Measurements from ENCODE around the gene FRRS1L. TPM values are rescaled to one million over a fixed set of nuclear protein-coding genes. Genes with fewer than 3 reads are reported as not detected.

Gene FRRS1L
- 0.17 and 0.26 TPM in 2 replicates for total RNA-seq
- polyA plus RNA-seq: 0.08 and 0.15 TPM in 2 replicates
- 0.06 and 0.14 TPM in 2 replicates for polyA plus RNA-seq (2012)
- 0.04 TPM in 1 of 2 replicates, not detected in the other for polyA minus RNA-seq (ENCODE audit: low replicate concordance)

DNA sequence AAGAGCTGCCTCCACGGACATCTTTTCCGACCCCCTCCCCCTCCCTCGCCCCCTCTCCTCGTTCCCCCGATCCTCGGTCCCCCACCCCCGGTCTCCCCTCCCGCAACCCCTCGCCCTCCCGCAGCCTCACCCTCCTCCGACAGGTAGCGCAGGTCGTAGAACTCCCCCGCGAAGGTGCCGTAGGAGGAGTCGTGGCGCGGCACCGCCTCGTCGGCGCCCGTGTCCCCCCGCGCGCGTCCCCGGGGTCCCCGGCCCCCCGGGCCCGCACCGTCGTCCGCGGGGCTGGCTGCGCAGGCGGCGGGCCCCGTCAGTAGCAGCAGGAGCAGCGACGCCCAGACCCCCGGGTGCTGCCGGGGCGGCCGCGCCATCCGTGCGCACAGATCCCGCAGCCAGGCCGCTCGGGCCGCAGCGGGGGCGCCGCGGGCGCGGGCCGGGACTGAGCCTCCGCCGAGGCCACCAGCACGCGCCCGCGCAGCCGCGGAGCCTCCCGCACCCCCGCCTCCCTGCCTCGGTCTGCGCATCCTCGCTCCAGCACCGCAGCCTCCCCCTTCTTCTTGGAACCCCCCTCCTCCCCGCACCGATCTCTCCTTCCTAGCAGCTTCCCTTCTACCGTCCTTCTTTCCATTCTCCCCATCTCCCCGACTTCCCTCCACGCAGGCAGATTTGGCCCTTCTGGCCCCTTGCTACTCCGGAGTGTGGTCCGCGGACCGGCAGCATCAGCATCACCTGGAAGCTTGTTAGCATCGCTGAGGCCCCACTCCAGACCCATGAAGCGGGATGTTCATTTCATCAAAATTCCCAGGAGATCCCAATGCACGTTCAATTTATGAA is at the start of gene FRRS1L:
Gene FRRS1L (minus strand): TSS at position 479 of the 831 bp plus-strand sequence. CDS start 111 bp downstream, at position 368.
- H3K27me3 ChIP-seq (ENCODE audit: control insufficient read depth, insufficient read depth, low read length): peaks cover 33% of the 10 kb centered on the region
- DNase-seq (ENCODE audit: low read depth in 2 of 2): peak in 1 of 2 donors; percentile 10
- H3K27ac ChIP-seq (ENCODE audit: insufficient read depth, low read length): no peak within 1 kb of the TSS
- TF ChIP-seq, protein P1, sequence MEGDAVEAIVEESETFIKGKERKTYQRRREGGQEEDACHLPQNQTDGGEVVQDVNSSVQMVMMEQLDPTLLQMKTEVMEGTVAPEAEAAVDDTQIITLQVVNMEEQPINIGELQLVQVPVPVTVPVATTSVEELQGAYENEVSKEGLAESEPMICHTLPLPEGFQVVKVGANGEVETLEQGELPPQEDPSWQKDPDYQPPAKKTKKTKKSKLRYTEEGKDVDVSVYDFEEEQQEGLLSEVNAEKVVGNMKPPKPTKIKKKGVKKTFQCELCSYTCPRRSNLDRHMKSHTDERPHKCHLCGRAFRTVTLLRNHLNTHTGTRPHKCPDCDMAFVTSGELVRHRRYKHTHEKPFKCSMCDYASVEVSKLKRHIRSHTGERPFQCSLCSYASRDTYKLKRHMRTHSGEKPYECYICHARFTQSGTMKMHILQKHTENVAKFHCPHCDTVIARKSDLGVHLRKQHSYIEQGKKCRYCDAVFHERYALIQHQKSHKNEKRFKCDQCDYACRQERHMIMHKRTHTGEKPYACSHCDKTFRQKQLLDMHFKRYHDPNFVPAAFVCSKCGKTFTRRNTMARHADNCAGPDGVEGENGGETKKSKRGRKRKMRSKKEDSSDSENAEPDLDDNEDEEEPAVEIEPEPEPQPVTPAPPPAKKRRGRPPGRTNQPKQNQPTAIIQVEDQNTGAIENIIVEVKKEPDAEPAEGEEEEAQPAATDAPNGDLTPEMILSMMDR (conservative IDR thresholded peaks at IDR 0.05 in 1 of 2, IDR thresholded peaks at IDR 0.05 in 1 of 2; ENCODE audit: low read depth in 1 of 2, low read length in 2 of 2): no peak
- peak; percentile 74 for TF ChIP-seq EZH2 (IDR thresholded peaks at IDR 0.05; ENCODE audit: low read length, missing control alignments)
- peak within 1 kb of the TSS in 1 of 4 experiments; percentile 11 for H3K4me3 ChIP-seq (replicated peaks in 1 of 4; ENCODE audit: control extremely low read depth in 1 of 4, insufficient read depth in 1 of 4, low read depth in 3 of 4, low read length in 4 of 4)
- no peak within 1 kb of the TSS for H3K9ac ChIP-seq (ENCODE audit: insufficient read depth, low read length)
- H3K4me2 ChIP-seq (ENCODE audit: extremely low read depth, insufficient read depth, low read length): no peak within 1 kb of the TSS
- H3K4me1 ChIP-seq (ENCODE audit: control insufficient read depth, extremely low read depth, insufficient read depth, low read length): no peaks in the 10 kb centered on the region
- no peaks in the 10 kb centered on the region for H3K36me3 ChIP-seq (ENCODE audit: control insufficient read depth, insufficient read depth, low read length)
- H3K79me2 ChIP-seq (ENCODE audit: control insufficient read depth, insufficient read depth, low read length): no peaks in the 10 kb centered on the region
- no peaks in the 10 kb centered on the region for H4K20me1 ChIP-seq (ENCODE audit: control insufficient read depth, extremely low read depth, insufficient read depth, low read length)
- H2AFZ ChIP-seq (ENCODE audit: low read length): no peak within 1 kb of the TSS
- H3K9me3 ChIP-seq (ENCODE audit: control insufficient read depth, insufficient read depth, low read depth, low read length): no peaks in the 10 kb centered on the region

- no peak overlapping the region for H3K9ac ChIP-seq (ENCODE audit: insufficient read depth, low read length)
- no peak overlapping the region for H2AFZ ChIP-seq (ENCODE audit: low read length)
- H3K36me3 ChIP-seq (ENCODE audit: control insufficient read depth, insufficient read depth, low read length): no peaks in the 10 kb centered on the region
- no peaks in the 10 kb centered on the region for H3K79me2 ChIP-seq (ENCODE audit: control insufficient read depth, insufficient read depth, low read length)
- H3K27me3 ChIP-seq (ENCODE audit: control insufficient read depth, insufficient read depth, low read length): peaks cover 8% of the 10 kb centered on the region
- H3K27ac ChIP-seq (ENCODE audit: insufficient read depth, low read length): no peak overlapping the region
- H4K20me1 ChIP-seq (ENCODE audit: control insufficient read depth, extremely low read depth, insufficient read depth, low read length): no peaks in the 10 kb centered on the region
- no peaks in the 10 kb centered on the region for H3K4me1 ChIP-seq (ENCODE audit: control insufficient read depth, extremely low read depth, insufficient read depth, low read length)
- no peak for DNase-seq (ENCODE audit: low read depth in 2 of 2)
- no peak overlapping the region for H3K4me2 ChIP-seq (ENCODE audit: extremely low read depth, insufficient read depth, low read length)
- no peaks in the 10 kb centered on the region for H3K9me3 ChIP-seq (ENCODE audit: control insufficient read depth, insufficient read depth, low read depth, low read length)
- no peak overlapping the region for H3K4me3 ChIP-seq (replicated peaks in 1 of 4; ENCODE audit: control extremely low read depth in 1 of 4, insufficient read depth in 1 of 4, low read depth in 3 of 4, low read length in 4 of 4)
- TF ChIP-seq, protein P1 (conservative IDR thresholded peaks at IDR 0.05 in 1 of 2, IDR thresholded peaks at IDR 0.05 in 1 of 2; ENCODE audit: low read depth in 1 of 2, low read length in 2 of 2): no peak
- TF ChIP-seq EZH2 (IDR thresholded peaks at IDR 0.05; ENCODE audit: low read length, missing control alignments): no peak
Observed at GRCh38 chr9:109214414-109214813, 47.4 kb upstream of the FRRS1L start.

DNA sequence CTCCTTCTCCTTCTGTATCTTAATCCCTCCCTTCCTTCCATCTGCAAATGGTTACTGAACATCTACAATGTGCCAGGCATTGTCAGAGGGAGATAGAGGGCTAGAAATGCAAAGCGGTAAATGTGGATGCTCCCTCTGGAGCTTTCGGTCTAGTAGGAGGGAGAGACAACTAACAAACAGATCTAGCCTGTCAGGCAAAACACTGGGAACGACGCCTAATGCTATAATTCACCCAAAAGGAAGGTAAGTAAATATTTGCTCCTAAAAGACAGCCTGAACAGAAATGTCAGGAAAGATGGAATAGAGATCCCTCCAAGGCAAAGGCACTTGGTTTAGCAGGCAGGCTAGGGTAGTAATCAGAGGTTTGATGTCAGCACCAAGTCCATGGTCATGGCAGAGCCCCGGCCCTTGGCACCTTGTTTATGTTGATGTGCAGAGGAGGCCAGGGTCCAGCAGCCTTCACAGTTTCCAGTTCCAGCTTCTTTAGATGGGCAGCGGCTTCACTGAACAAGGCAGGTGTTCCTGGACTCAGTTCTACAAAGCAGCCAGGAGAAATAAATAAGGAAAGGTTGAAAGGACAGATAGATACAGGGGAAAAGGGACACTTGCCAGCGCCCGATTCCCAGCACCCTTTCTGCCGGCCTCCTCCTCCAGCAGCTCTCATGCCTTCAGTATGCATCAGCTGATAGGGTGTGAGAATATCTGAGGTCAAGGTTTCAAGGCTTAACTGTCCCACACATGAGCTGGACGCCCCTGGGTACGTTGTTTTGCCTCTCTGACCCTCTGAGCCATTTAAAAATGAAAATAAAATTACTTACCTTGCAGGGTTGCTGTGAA is 46.5 kb upstream of the FRRS1L start:
- no peak for DNase-seq (ENCODE audit: low read depth in 2 of 2)
- Histone ChIP-seq H3K4me1 (ENCODE audit: control insufficient read depth, extremely low read depth, insufficient read depth, low read length) (no peaks in the 10 kb centered on the region), H3K79me2 (ENCODE audit: control insufficient read depth, insufficient read depth, low read length) (no peaks in the 10 kb centered on the region), H4K20me1 (ENCODE audit: control insufficient read depth, extremely low read depth, insufficient read depth, low read length) (no peaks in the 10 kb centered on the region), H3K27ac (ENCODE audit: insufficient read depth, low read length) (no peak overlapping the region), H2AFZ (ENCODE audit: low read length) (no peak overlapping the region), H3K9ac (ENCODE audit: insufficient read depth, low read length) (no peak overlapping the region), H3K27me3 (ENCODE audit: control insufficient read depth, insufficient read depth, low read length) (peaks cover 8% of the 10 kb centered on the region), H3K4me2 (ENCODE audit: extremely low read depth, insufficient read depth, low read length) (no peak overlapping the region), H3K36me3 (ENCODE audit: control insufficient read depth, insufficient read depth, low read length) (no peaks in the 10 kb centered on the region), H3K9me3 (ENCODE audit: control insufficient read depth, insufficient read depth, low read depth, low read length) (no peaks in the 10 kb centered on the region), H3K4me3 (replicated peaks in 1 of 4; ENCODE audit: control extremely low read depth in 1 of 4, insufficient read depth in 1 of 4, low read depth in 3 of 4, low read length in 4 of 4) (no peak overlapping the region)
- no peak for TF ChIP-seq EZH2 (IDR thresholded peaks at IDR 0.05; ENCODE audit: low read length, missing control alignments)
- TF ChIP-seq, protein P1 (conservative IDR thresholded peaks at IDR 0.05 in 1 of 2, IDR thresholded peaks at IDR 0.05 in 1 of 2; ENCODE audit: low read depth in 1 of 2, low read length in 2 of 2): no peak
